Pancreas (tissue), 10 donors: ENCODE data around the gene NAA20. TPM values are rescaled to one million over a fixed set of nuclear protein-coding genes. Genes with fewer than 3 reads are reported as not detected.

ENCODE experiments used
- ATAC-seq, 4 donors: fragments of 200-7000 bp; cut with Tn5 transposase; one replicate each; pipeline versions ENCODE4 v1.8.0 to v1.9.1; 2020; ENCODE audit warnings: mild to moderate bottlenecking in 4 of 4, moderate library complexity in 4 of 4
- DNase-seq, 6 donors: peaks; one replicate each; pipeline ENCODE4 v3.0.0-alpha.2; 2020
- FAIRE-seq: peaks from 2 replicates; lab custom pipeline; 2012; peaks lifted over from hg19 to GRCh38; lab: Jason Lieb, UNC
- H3K27ac ChIP-seq, 4 donors: fragments of 200-600 bp; sonication (generic); 1 replicate in 3 of 4; 2 replicates in 1 of 4; pipeline versions ENCODE4 v1.5.0 to v1.8.0; 2020
- H3K27me3 ChIP-seq, 4 donors: fragments of 200-600 bp; one replicate each; pipeline ENCODE4 v1.8.0; 2021
- H3K36me3 ChIP-seq, 3 donors: fragments of 200-600 bp; sonication (generic) in 1 of 3; one replicate each; pipeline versions ENCODE4 v1.5.0 to v1.8.0; 2020 to 2021
- H3K4me1 ChIP-seq, 3 donors: fragments of 200-600 bp; one replicate each; pipeline ENCODE4 v1.8.0; 2021
- H3K4me3 ChIP-seq, 4 donors: fragments of 200-600 bp; sonication (generic) in 2 of 4; one replicate each; pipeline versions ENCODE4 v1.5.0 to v1.8.0; 2020 to 2021
- H3K9me3 ChIP-seq, 4 donors: fragments of 200-600 bp; one replicate each; pipeline ENCODE4 v1.8.0; 2021
- WGBS, 2 donors: extraction: QIAGEN DNeasy Blood & Tissue Kit; methylation state at CpG; one replicate each; pipeline ENCODE4 v1.1.7; 2013; 5-methylcytosine and 5-hydroxymethylcytosine counted together
- intact Hi-C, 3 donors: fragments of 100-400 bp; cut with DNase I; formaldehyde crosslinking; loops; one replicate each; pipeline versions ENCODE4 v1.11.1 to v1.14.2; 2022
- polyA plus RNA-seq, 2 donors: library from polyadenylated mRNA; stranded (reverse); fragments of 200-250 nt; gene quantifications; one replicate each; pipeline ENCODE4 v1.2.3, GENCODE V29; 2013
- total RNA-seq, 6 donors: library from RNA; stranded (reverse); fragmentation: NEBNext Ultra II Directional in 4 of 6; extraction: Animal tissue kit (Norgen Biotek cat#: 25700) in 4 of 6; gene quantifications; one replicate each; pipeline versions ENCODE4 v1.2.1 to v1.2.4, GENCODE V29; 2021 to 2023
- TF ChIP-seq, protein P1 (sequence below), 4 donors: fragments of 200-600 bp; sonication (generic) in 3 of 4; IDR thresholded peaks; one replicate each; pipeline versions ENCODE4 v1.5.0 to v1.8.0; 2021; ENCODE audit warnings: antibody characterized with exemption in 4 of 4
- donor health status: healthy with polysubstance abuse.
- donor health status: DM: no; HTN: no; CAD: no; lungs with moderate emphysema.
- donor health status: DM: no; HTN: no; CAD: no.
- donor health status: control.
- donor health status: control.
- donor health status: Bipolar disorder and iron deficiency.
- donor health status: DM: yes; HTN: yes; CAD: no.
- donor health status: DM: no; HTN: no; CAD: no.
- donor health status: DM: no; HTN: no; CAD: no.
- donor health status: DM: yes; HTN: yes; CAD: no.

The NAA20 gene
- total and polyA plus RNA-seq, 8 donors = 28.0 to 124 (median 36.0) TPM

DNA sequence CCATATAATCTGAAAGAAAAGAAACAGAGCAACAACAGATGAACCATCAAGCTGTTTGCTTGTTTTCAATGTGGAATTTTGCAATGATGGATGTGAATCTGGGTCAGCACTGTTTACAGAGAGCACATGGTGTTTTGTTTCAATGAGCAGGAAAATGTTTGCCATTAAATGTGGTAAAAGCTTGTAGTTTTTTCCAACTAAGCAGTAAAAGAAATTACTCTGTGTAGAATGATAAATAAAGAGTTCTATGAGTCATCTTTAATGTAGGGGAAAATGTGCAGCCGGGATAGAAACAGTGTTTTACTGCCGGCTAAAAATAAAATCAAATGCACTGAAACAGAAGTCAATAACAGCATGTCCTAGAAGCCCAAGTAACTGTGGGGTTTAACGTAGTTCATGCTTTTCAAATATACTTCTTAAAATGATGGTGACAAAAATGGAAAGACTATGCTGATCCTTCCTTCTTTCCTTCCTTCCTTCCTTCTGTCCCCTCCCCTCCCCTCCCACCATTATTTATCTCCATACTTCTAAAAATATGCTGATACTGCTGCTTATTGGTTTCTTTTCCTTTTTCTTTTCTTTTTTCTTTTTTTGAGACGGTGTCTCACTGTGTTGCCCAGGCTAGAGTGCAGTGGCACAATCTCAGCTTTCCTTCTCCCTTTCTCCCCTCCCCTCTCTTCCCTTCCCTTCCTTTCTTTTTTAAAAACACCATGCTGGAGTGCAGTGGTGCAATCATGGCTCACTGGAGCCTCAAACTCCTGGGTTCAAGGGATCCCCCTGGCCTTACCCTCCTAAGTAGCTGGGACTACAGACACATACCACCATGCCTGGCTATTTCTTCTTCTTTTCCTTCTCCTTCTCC, 6.3 kb upstream of the NAA20 start:
- intact Hi-C loops = no loop called here
- no peaks in the 10 kb centered on the region for H3K36me3 ChIP-seq
- H3K9me3 ChIP-seq = no peaks in the 10 kb centered on the region
- FAIRE-seq = peak; percentile 13
- no peaks in the 10 kb centered on the region for H3K27me3 ChIP-seq
- H3K4me3 ChIP-seq = no peak overlapping the region
- peaks cover 16 to 29% (median 27%) of the 10 kb centered on the region in 3 donors for H3K4me1 ChIP-seq
- no peak for DNase-seq
- TF ChIP-seq, protein P1, sequence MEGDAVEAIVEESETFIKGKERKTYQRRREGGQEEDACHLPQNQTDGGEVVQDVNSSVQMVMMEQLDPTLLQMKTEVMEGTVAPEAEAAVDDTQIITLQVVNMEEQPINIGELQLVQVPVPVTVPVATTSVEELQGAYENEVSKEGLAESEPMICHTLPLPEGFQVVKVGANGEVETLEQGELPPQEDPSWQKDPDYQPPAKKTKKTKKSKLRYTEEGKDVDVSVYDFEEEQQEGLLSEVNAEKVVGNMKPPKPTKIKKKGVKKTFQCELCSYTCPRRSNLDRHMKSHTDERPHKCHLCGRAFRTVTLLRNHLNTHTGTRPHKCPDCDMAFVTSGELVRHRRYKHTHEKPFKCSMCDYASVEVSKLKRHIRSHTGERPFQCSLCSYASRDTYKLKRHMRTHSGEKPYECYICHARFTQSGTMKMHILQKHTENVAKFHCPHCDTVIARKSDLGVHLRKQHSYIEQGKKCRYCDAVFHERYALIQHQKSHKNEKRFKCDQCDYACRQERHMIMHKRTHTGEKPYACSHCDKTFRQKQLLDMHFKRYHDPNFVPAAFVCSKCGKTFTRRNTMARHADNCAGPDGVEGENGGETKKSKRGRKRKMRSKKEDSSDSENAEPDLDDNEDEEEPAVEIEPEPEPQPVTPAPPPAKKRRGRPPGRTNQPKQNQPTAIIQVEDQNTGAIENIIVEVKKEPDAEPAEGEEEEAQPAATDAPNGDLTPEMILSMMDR (IDR thresholded peaks at IDR 0.05) = no peak
- peak overlapping the region in 3 of 4 donors; percentile 6 to 64 (median 42) for H3K27ac ChIP-seq
- ATAC-seq = peak; percentile 47 to 71 (median 61)
- 24 to 26% methylated on average over 4 of the region's 4 CpGs for WGBS, 2 donors

GRCh38 chr20:20012541-20012940, 4.6 kb upstream of the NAA20 start:
- no peak overlapping the region for H3K27ac ChIP-seq
- H3K36me3 ChIP-seq = no peaks in the 10 kb centered on the region
- H3K4me1 ChIP-seq = peaks cover 16 to 33% (median 30%) of the 10 kb centered on the region in 3 donors
- 62 to 63% methylated on average over 2 of the region's 2 CpGs for WGBS, 2 donors
- ATAC-seq (no peak), DNase-seq (no peak), FAIRE-seq (no peak)
- H3K4me3 ChIP-seq = no peak overlapping the region
- intact Hi-C loops = no loop called here
- TF ChIP-seq, protein P1 (IDR thresholded peaks at IDR 0.05) = no peak
- no peaks in the 10 kb centered on the region for H3K27me3 ChIP-seq
- no peaks in the 10 kb centered on the region for H3K9me3 ChIP-seq

GRCh38 chr20:20014659-20015058, 2.5 kb upstream of the NAA20 start:
- TF ChIP-seq, protein P1 (IDR thresholded peaks at IDR 0.05) = no peak
- peaks cover 21 to 44% (median 34%) of the 10 kb centered on the region in 3 donors for H3K4me1 ChIP-seq
- H3K4me3 ChIP-seq = no peak overlapping the region
- ATAC-seq (no peak), DNase-seq (no peak), FAIRE-seq (no peak)
- no peaks in the 10 kb centered on the region for H3K27me3 ChIP-seq
- intact Hi-C loops = no loop called here
- peak overlapping the region in 1 of 4 donors; percentile 29 for H3K27ac ChIP-seq
- H3K36me3 ChIP-seq = no peaks in the 10 kb centered on the region
- WGBS, 2 donors = 26 to 32% methylated on average over 2 of the region's 2 CpGs
- H3K9me3 ChIP-seq = no peaks in the 10 kb centered on the region

GRCh38 chr20:20017844-20018185, 653 bp downstream of the NAA20 start:
- FAIRE-seq (no peak), DNase-seq (no peak), ATAC-seq (peak in 2 of 4 donors; percentile 14 to 17)
- H3K27ac ChIP-seq = peak overlapping the region; percentile 59 to 81 (median 69)
- 1 to 2% methylated on average over 16 to 17 of the region's 17 CpGs for WGBS, 2 donors
- no peaks in the 10 kb centered on the region for H3K36me3 ChIP-seq
- H3K27me3 ChIP-seq = no peaks in the 10 kb centered on the region
- intact Hi-C loops = no loop called here
- TF ChIP-seq, protein P1 (IDR thresholded peaks at IDR 0.05) = no peak
- H3K9me3 ChIP-seq = no peaks in the 10 kb centered on the region
- H3K4me3 ChIP-seq = peak overlapping the region; percentile 80 to 98 (median 92)
- peaks cover 8 to 28% (median 18%) of the 10 kb centered on the region in 3 donors for H3K4me1 ChIP-seq

DNA sequence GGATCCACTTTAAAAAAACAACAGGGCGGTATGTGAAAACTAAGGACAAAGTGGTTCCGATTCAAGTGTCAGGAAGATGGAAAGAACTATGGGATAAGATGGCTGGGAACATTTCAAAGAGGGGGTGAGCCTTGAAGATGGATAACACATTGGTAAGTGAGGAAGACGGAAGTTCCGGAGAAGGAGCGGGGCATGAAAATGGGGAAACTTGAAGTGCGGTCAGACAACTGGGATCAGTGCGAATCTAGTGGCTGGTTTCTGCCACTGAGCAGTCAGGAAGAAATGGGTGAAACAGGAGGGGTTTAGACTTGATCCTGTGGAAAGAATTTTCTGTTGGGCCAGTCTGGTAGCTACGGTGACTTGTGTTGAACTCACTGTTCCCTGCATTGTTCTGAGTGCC, 1.2 kb downstream of the NAA20 start:
- TF ChIP-seq, protein P1 (IDR thresholded peaks at IDR 0.05) = no peak
- DNase-seq (no peak), FAIRE-seq (no peak), ATAC-seq (no peak)
- H3K27me3 ChIP-seq = no peaks in the 10 kb centered on the region
- no peaks in the 10 kb centered on the region for H3K36me3 ChIP-seq
- peak overlapping the region; percentile 80 to 98 (median 92) for H3K4me3 ChIP-seq
- H3K4me1 ChIP-seq = peaks cover 8 to 28% (median 18%) of the 10 kb centered on the region in 3 donors
- H3K9me3 ChIP-seq = no peaks in the 10 kb centered on the region
- WGBS, 2 donors = 51 to 71% methylated on average over 8 of the region's 8 CpGs
- intact Hi-C loops = no loop called here
- H3K27ac ChIP-seq = no peak overlapping the region
